Fibroblast of skin of scalp (primary cell): ENCODE measurements around the gene PITPNM3.

Experiments used
- DNase-seq: peaks from one replicate; pipeline ENCODE4 v3.0.0-alpha.2; 2013

Gene PITPNM3

GRCh38 chr17:6458460-6458950, 97.8 kb downstream of the PITPNM3 start:
- no peak for DNase-seq

- DNase-seq: no peak
These were observed 98.5 kb downstream of the PITPNM3 start for GRCh38 chr17:6457688-6458459.

DNA sequence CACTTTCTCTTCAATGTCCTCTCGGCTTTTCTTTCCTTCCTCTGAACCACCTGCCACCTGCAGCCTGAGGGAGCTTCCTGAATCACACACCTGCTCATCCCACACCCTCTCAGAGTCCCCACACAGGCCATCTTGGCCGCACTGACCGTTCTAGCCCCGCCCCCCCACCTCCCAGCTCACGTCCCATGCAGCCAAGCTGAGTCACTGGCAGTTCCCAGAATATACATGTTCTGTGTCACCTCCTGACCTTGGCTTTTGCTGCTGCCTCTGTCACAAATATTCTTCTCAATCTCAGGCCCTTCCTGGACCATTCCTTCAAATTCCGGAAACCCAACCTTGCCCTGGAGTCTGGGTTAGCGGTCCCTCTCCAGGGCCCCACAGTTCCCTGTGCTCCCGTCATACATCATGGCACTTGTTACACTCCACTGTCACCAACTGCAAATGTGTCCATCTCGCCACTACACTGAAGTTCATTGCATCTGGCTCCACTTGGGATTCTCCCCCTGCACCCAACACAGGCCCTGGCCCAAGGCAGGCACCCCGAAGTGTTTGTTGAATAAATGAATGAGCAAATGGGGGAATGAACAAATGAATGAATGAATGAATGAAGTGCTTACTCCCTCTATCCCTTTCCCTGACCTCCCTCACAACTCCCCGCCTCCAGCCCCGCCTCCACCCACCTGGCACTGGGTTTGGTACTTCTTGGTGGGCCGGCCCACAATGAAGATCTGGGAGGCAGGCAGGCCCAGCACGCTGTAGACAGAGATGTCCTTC, 99.3 kb downstream of the PITPNM3 start:
- peak; percentile 23 for DNase-seq

DNA sequence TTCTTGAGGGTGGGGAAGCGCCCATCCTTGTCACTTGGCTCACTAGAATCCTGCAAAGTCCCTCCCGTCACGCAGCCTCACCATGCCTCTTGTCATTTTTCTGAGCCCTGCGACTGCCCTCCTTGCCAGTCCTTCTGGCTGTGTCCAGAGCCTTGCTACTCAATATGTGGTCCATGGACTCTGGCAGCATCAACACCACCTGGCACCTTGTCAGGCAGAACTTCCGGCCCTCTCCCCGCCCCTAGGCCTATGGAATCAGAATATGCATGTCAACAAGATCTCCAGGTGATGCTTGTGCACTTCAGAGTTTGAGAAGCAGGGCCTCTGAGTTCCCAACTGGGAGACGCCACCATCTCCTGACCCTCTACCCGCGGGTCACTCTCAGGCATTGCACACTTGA, 100.0 kb downstream of the PITPNM3 start:
- DNase-seq: no peak

- DNase-seq: no peak
These were observed 101.0 kb downstream of the PITPNM3 start for GRCh38 chr17:6455321-6455705.

DNA sequence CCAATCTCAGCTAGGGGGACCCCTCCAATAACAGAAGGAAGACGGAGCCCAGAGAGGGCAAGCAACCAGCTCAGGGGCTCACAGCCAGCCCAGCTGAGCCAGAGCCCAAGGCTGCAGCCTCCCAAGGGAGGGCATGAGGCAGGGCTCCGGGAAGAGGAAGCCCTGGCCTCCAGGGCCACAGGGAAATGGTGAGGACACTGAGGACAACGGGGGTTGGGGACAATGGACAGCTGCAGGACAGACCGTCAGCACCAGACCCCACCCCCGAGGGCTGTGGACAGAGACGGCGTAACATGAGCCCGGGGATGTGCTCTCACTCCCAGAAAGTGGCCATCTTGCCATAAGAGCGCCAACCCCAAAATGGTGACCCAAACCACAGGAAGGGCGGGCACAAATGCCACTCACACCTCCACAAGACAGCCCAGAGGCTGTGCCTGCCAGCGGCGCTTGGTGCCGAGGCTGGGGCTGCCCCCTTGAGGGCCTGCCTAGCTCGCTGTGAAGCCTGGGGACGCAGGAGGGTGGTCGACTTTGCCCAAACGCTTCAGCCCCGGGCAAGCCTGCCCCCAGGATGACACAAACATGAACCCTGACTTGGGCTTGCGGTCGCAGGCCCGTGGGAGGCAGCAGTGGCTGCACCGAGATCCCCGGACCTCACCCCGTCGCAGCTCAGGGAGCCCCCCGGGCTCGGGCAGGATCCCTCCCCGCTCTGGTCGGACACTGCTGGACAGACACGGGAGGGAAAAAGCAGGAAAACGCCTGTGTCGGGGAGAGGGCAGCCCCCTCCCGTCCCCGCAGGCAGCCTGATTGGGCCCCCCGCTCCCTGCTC, 101.6 kb downstream of the PITPNM3 start:
- no peak for DNase-seq

GRCh38 chr17:6453279-6454024, 102.9 kb downstream of the PITPNM3 start:
- DNase-seq: no peak

DNA sequence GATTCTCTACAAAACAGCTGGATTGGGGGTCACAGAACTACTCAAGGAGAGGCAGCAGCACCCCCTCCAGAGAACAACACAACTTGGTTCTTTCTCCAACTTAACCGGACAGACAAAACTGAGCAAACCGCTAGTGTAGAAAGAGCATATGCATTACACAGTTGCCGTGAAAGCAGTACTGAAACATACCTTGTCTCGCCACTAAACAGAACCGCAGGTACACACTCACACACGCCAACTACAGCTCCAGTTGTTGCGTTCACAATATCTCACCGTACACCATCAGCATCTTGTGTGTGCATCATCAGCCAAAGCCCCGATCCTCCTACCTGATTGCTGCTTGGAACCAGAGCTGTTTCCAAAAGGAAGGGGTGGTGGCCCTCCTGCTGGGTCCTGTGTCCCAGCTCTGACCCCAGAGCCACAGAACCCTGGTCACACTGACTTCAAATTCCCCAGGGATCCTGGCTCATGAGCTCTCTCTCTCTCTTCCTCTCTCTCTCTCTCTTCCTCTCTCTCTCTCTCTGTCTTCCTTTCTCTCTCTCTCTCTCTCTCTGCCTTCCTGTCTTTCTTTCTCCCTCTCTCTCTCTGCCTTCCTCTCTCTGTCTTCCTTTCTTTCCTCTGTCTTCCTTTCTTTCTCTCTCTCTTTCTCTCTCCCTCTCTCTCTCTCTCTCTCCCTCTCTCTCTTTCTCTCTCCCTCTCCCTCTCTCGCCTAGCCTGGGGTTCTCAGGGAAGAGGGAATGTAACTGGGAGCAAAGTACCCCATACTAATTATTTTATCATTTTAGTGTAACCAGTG, 103.7 kb downstream of the PITPNM3 start:
- no peak for DNase-seq

DNA sequence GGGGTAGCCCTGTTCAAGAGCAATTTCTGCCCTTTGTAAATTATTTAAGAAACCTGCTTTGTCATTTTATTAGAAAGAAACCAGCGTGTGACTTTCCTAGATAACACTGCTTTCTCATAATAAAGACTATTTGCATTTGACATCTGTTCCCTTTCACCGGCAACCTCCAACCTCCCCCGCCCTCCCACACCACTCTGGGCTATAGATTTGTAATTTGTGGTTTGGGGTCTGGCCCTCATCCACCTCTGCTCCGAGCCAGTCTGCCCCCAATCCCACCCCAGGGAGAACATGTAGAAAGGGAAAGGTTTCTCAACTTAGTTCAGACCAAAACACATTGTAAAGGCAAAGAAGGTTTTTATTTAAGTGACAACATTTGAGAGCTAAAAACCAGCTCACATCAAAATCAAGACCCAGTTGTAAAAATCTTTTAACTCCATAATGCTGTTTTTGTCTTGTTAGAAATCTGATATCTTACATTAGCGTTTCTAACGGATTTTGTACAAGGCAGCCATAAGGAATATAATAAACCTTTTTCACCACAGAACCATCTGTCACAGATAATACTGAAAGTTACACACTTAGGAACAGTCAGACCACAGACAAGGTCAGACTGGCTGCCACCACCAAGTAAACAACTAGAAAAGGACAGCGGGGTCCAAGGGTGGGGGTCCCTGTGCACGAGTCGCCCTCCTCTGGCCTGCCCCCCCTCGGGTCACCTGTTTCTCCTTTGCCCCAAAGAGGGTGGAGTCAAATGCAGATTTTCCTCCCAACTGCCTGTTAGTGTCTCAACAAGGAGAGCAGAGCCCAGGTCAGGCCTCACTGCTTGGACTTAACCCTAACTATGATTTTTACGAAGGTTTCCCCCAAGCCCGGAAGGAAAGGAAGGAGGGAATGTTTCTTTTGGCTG, 105.2 kb downstream of the PITPNM3 start:
- DNase-seq: no peak

DNA sequence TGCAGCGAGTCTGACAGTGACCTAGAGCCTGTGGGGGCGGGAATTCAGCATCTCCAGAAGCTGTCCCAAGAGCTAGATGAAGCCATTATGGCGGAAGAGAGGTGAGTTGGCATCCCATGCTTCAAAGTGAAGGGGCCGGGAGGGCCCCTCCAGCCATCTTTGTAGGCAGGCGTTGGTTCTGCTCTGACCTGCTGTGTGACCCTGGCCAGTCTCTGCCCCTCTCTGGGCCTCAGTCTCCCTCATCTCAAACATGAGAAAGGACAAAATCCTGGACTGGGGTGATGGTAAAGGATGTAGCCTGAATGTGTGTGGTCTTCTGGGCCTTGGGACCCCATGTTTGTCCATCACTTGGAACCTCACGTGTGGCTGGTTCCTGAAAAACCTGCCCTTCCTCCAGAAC, 107.0 kb downstream of the PITPNM3 start:
- DNase-seq: no peak

DNA sequence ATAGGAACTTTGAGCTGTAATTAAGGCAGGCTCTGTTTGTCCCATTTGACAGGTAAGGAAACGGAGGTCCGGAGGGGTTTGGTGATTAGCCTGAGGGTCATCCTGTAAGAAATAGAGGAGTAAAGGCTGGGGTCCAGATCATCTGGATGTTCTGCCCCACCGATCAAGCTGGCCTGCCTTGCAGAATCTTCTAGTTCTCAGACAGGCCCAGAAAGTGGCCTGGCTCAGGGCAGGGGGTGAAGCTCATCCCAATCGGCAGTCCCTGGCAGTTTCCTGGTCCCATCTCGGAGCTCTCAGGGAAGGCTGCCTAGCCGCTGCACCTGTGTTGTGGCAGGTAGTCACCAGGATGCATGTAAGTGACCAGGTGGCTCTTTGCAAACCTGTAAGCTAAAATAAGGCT, 107.9 kb downstream of the PITPNM3 start:
- DNase-seq: no peak

GRCh38 chr17:6446516-6447100, 109.7 kb downstream of the PITPNM3 start:
- no peak for DNase-seq

DNA sequence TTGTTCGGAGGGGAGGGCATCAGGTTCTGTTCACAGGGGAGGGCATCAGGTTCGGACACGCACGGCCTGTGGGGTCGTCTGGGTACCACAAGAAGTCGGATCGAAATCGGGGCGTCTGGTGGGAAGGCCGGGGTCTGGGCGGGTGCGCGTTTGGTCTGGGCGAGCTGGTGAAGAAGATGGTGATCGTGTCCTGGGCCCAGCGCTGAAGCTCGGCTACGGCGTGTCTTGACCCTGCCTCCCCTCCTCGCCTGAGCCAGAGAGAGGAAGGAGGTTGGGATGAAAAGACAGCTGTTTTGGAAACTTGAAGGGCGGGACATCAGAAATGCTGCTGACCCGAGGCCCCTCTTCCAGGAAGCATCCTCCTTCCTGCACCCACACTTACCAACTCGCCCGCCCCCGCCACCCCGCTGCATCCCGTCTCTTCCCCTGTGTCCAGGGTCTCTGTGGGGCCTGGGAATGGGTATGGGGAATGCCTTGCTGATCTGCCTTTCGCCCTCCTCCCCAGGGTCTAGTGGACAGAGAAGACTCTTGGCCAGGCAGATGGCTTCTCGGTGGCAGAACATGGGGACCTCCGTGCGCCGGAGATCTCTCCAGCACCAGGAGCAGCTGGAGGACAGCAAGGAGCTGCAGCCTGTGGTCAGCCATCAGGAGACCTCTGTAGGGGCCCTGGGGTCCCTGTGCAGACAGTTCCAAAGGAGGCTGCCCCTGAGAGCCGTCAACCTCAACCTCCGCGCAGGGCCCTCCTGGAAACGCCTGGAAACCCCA, 111.6 kb downstream of the PITPNM3 start:
- no peak for DNase-seq

- peak; percentile 94 for DNase-seq
These were observed 112.4 kb downstream of the PITPNM3 start, which contains the start of gene PIMREG for GRCh38 chr17:6443692-6444570. Gene PIMREG, plus strand, starts transcription at chr17:6444455. Its CDS starts 656 bp downstream, at chr17:6445111.

DNA sequence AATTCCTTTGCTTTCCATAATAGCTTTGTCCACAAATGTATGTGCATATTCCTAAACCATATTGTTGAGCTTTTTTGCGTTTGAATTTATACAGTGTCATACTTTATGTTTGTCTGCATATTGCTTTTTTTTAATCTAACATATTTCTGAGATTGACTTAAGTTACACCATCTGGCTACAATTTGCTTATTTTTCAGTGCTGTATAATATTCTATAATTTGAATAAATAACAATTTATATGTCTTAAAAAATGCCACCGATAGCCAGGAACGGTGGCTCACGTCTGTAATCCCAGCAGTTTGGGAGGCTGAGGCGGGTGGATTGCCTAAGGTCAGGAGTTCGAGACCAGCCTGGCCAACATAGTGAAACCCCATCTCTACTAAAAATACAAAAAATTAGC, 113.6 kb downstream of the PITPNM3 start:
- DNase-seq: no peak

GRCh38 chr17:6439951-6440350, 116.4 kb downstream of the PITPNM3 start:
- DNase-seq: no peak

- DNase-seq: no peak
These were observed 118.4 kb downstream of the PITPNM3 start for GRCh38 chr17:6437956-6438355.

- DNase-seq: no peak
These were observed 118.9 kb downstream of the PITPNM3 start for GRCh38 chr17:6437466-6437865.
